Heart right ventricle (tissue), 16 donors: Measurements from ENCODE around the gene MAGOH. TPM values are rescaled to one million over a fixed set of nuclear protein-coding genes. Genes with fewer than 3 reads are reported as not detected.

Experiments
- ATAC-seq, 8 donors: fragments of 200-7000 bp; cut with Tn5 transposase; one replicate each; pipeline ENCODE4 v1.9.1; 2020; ENCODE audit warnings: mild to moderate bottlenecking in 8 of 8, moderate library complexity in 8 of 8, moderate number of reproducible peaks in 1 of 8
- DNase-seq, 2 donors: peaks; one replicate each; pipeline ENCODE4 v3.0.0-alpha.2; 2020
- H3K27ac ChIP-seq, 10 donors: fragments of 200-600 bp; sonication (generic) in 2 of 10; one replicate each; pipeline versions ENCODE4 v1.5.0 to v1.8.0; 2020 to 2022; ENCODE audit warnings: mild to moderate bottlenecking in 3 of 10
- H3K27me3 ChIP-seq, 7 donors: fragments of 200-600 bp; one replicate each; pipeline ENCODE4 v1.8.0; 2021 to 2022; ENCODE audit warnings: mild to moderate bottlenecking in 2 of 7
- H3K36me3 ChIP-seq, 9 donors: fragments of 200-600 bp; sonication (generic) in 1 of 9; one replicate each; pipeline versions ENCODE4 v1.5.0 to v1.8.0; 2020 to 2022; ENCODE audit warnings: mild to moderate bottlenecking in 2 of 9
- H3K4me1 ChIP-seq, 9 donors: fragments of 200-600 bp; sonication (generic) in 1 of 9; one replicate each; pipeline versions ENCODE4 v1.5.0 to v1.8.0; 2020 to 2022; ENCODE audit warnings: mild to moderate bottlenecking in 4 of 9
- H3K4me3 ChIP-seq, 10 donors: fragments of 200-600 bp; sonication (generic) in 2 of 10; one replicate each; pipeline versions ENCODE4 v1.5.0 to v1.8.0; 2020 to 2022; ENCODE audit warnings: mild to moderate bottlenecking in 7 of 10, moderate library complexity in 2 of 10
- H3K9me3 ChIP-seq, 11 donors: fragments of 200-600 bp in 10 of 11; sonication (generic) in 2 of 11; one replicate each; pipeline versions ENCODE4 v1.5.0 to v1.8.0; 2013 to 2022; ENCODE audit warnings: mild to moderate bottlenecking in 2 of 11, control low read depth in 1 of 11, moderate library complexity in 1 of 11
- WGBS, 2 donors: extraction: QIAGEN DNeasy Blood & Tissue Kit; methylation state at CpG; one replicate each; pipeline ENCODE4 v1.1.7; 2013; ENCODE audit warnings: inconsistent platforms in 1 of 2; 5-methylcytosine and 5-hydroxymethylcytosine counted together
- intact Hi-C, 10 donors: fragments of 100-400 bp; cut with DNase I; formaldehyde crosslinking; loops; one replicate each; pipeline versions ENCODE4 v1.11.1 to v1.14.2; 2022
- polyA plus RNA-seq, 2 donors: library from polyadenylated mRNA; stranded (reverse); fragments of 200-250 nt; gene quantifications; one replicate each; pipeline ENCODE4 v1.2.3, GENCODE V29; 2013
- total RNA-seq, 10 donors: library from RNA; stranded (reverse); fragmentation: NEBNext Ultra II Directional in 3 of 10; extraction: Animal tissue kit (Norgen Biotek cat#: 25700) in 3 of 10; gene quantifications; one replicate each; pipeline versions ENCODE4 v1.2.1 to v1.2.4, GENCODE V29; 2021 to 2023
- TF ChIP-seq, protein P1 (sequence below), 9 donors: fragments of 200-600 bp; sonication (generic) in 2 of 9; IDR thresholded peaks; one replicate each; pipeline versions ENCODE4 v1.5.0 to v1.8.0; 2021 to 2022; ENCODE audit warnings: antibody characterized with exemption in 9 of 9, mild to moderate bottlenecking in 5 of 9, moderate library complexity in 1 of 9
- donor health status: Arrhythmogenic right ventricular cardiomyopathy.
- donor health status: ischemic (EF 13 %, LVEDD 7.1; RV severe dilation, severe dysfunction).
- donor health status: healthy with polysubstance abuse.
- donor health status: DM: no; HTN: yes; CAD: no.
- donor health status: DM: no; HTN: no; CAD: no.
- donor health status: ischemic (EF 25% LVEDD 6.9; RV normal size, moderate dysfunction).
- donor health status: ischemic (EF 25% LVEDD 5.7; RV mildly dilated, moderate dysfunction).
- donor health status: healthy.
- donor health status: DM: yes; HTN: yes; CAD: no.
- donor health status: Ischemic cardiomyopathy.
- donor health status: ischemic (EF 35%, LVEDD 5.7; RV mildly dilated, moderate dysfunction).
- donor health status: nonischemic (EF 11% LVEDD 7.7; RV severe dilation, severe dysfunction).
- donor health status: DM: yes; HTN: yes; CAD: no.
- donor health status: PGD.
- donor health status: ischemic (EF 29% LVEDD 5.4; RV normal size, mild dysfunction).
- donor health status: nonischemic (EF 23%, LVEDD 6.1; RV moderate dilation, normal function).

MAGOH gene
- total and polyA plus RNA-seq, 12 donors = 17.3 to 67.3 (median 22.9) TPM

DNA sequence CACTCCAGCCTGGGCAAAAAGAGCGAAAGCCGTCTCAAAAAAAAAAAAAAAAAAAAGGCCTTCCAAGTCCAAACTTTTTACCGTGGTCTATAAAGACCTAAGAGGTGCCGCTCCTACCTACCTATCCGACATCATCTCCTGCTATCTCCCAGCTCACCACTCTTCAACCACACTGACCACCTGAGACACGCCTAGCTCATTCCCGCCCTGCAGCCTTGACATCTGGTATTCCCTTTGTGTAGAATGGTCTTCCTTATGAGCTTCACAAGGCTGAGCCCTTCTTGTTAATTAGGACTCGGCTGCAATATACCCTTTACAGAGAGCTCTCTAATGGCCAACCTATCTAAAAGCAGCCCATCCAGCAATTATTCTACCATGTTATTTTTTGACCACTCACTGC is 680 bp downstream of the MAGOH start:
- intact Hi-C loops = loop anchor here in 1 of 10 donors (2.0 kb wide), 1 partner anchor 41 kb away; the partner anchor contains the start of gene CPT2
- WGBS, 2 donors = 32 to 34% methylated on average over 8 of the region's 8 CpGs
- H3K27me3 ChIP-seq = no peaks in the 10 kb centered on the region
- no peak for ATAC-seq
- DNase-seq = no peak
- TF ChIP-seq, protein P1, sequence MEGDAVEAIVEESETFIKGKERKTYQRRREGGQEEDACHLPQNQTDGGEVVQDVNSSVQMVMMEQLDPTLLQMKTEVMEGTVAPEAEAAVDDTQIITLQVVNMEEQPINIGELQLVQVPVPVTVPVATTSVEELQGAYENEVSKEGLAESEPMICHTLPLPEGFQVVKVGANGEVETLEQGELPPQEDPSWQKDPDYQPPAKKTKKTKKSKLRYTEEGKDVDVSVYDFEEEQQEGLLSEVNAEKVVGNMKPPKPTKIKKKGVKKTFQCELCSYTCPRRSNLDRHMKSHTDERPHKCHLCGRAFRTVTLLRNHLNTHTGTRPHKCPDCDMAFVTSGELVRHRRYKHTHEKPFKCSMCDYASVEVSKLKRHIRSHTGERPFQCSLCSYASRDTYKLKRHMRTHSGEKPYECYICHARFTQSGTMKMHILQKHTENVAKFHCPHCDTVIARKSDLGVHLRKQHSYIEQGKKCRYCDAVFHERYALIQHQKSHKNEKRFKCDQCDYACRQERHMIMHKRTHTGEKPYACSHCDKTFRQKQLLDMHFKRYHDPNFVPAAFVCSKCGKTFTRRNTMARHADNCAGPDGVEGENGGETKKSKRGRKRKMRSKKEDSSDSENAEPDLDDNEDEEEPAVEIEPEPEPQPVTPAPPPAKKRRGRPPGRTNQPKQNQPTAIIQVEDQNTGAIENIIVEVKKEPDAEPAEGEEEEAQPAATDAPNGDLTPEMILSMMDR (IDR thresholded peaks at IDR 0.05) = no peak
- peaks cover 0 to 39% (median 26%) of the 10 kb centered on the region in 9 donors for H3K36me3 ChIP-seq
- H3K4me3 ChIP-seq = peak overlapping the region; percentile 74 to 96 (median 86)
- H3K9me3 ChIP-seq = no peaks in the 10 kb centered on the region
- peaks cover 4 to 33% (median 24%) of the 10 kb centered on the region in 9 donors for H3K4me1 ChIP-seq
- peak overlapping the region in 5 of 10 donors; percentile 72 to 90 (median 77) for H3K27ac ChIP-seq

DNA sequence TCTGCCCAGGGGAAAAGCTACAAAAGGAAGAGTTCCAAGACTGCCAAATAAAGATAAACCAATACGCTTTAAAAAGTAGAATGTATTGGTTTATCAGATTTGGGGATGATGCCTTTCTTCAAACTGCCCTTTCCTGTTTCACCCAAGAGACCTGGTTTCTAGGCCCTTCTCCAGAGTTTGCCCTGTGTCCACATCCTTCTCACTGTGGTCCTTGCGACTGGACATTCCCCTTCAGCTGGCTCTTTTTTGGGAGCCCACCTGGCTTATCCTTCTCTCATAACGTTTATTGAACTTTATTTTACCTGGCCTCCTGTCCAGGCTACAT is 17.4 kb downstream of the MAGOH start:
- 37 to 47% methylated on average over 3 of the region's 3 CpGs for WGBS, 2 donors
- DNase-seq (no peak), ATAC-seq (no peak)
- Histone ChIP-seq H3K36me3 (peaks cover 0 to 33% (median 5%) of the 10 kb centered on the region in 9 donors), H3K9me3 (no peaks in the 10 kb centered on the region), H3K27ac (peak overlapping the region; percentile 89 to 98 (median 95)), H3K4me1 (peaks cover 7 to 19% (median 16%) of the 10 kb centered on the region in 9 donors), H3K4me3 (peak overlapping the region; percentile 60 to 95 (median 85)), H3K27me3 (no peaks in the 10 kb centered on the region)
- TF ChIP-seq, protein P1 (IDR thresholded peaks at IDR 0.05) = no peak
- intact Hi-C loops = loop anchor here in 2 of 10 donors (1.0 to 2.0 kb wide), 2 partner anchors 24 kb away; partner anchors contain the start of gene CPT2 (in 1 of the 2)

DNA sequence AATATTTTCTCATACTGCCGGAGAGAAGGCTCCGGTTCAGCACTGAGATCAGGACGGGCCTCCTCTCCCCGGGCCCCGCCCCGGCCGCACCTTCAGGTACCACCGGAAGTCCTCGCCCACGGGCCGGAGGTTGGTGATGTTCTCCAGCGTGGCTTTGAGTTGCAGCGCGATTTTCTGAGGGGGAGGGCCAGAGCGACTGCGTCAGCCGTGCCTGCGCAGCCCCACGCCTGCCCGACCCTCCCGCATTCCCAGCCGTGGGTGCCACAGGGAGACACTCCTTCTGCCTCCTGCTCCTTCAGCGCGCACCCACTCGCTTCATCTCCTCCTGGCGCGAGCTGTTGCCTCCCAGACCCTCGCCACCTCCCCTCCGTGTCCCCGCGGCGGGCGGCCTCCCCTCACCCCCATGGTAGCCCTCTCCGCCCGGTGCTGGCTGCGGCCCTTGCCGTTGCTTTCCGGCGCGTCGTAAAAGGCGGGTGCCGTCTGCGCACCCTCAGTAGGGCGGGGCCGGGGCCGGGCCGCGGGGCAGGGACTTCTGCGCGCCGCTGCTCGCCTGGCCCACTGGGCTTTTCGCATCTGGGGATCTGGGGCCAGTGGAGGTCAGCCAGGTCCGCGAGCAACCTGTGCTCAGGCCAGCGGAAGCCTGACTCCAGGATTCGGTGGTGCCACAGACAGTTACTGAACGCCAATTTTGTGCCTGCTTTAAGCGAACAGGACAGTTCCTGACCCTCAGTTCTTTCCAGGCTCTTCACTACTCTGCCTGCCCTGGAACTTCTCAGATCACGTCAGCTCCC is 18.0 kb downstream of the MAGOH start, which contains the start of gene CZIB:
TSS of gene CZIB (minus strand) at position 464 of the 791 bp plus-strand sequence. CDS start at position 405, 59 bp downstream.
- Histone ChIP-seq H3K27ac (peak within 1 kb of the TSS; percentile 89 to 98 (median 95)), H3K9me3 (no peaks in the 10 kb centered on the region), H3K4me3 (peak within 1 kb of the TSS; percentile 60 to 95 (median 85)), H3K4me1 (peaks cover 7 to 19% (median 16%) of the 10 kb centered on the region in 9 donors), H3K27me3 (no peaks in the 10 kb centered on the region), H3K36me3 (peaks cover 0 to 33% (median 10%) of the 10 kb centered on the region in 9 donors)
- peak; percentile 97 to 99 (median 99) for ATAC-seq
- TF ChIP-seq, protein P1 (IDR thresholded peaks at IDR 0.05) = no peak
- peak; percentile 95 to 96 for DNase-seq
- 0% methylated on average over 61 of the region's 61 CpGs for WGBS, 2 donors
- intact Hi-C loops = loop anchor here in 2 of 10 donors (1.0 to 2.0 kb wide), 2 partner anchors 23 to 24 kb away; partner anchors contain the start of gene CPT2 (in 1 of the 2)

DNA sequence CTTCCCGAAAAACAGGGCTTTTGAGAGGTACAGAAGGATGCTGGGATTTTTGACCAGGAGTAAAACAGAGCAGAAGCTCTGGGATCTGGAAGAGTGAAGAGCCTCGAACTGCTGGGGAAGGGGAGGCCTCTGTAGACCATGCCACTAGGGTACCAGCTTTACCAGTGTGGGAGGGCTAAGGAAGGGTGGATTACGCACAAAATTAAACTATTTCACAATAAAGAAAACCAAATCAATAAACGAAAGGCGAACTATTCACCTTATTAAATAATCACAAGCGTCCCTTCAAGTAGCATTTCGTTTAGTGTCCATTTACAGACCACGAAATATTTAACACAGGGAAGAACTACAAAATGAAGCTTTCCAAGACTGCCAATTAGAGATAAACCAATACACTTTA is 18.6 kb downstream of the MAGOH start:
- Histone ChIP-seq H3K27me3 (no peaks in the 10 kb centered on the region), H3K36me3 (peaks cover 0 to 40% (median 13%) of the 10 kb centered on the region in 9 donors), H3K27ac (peak overlapping the region; percentile 89 to 98 (median 95)), H3K4me3 (peak overlapping the region; percentile 60 to 95 (median 85)), H3K9me3 (no peaks in the 10 kb centered on the region), H3K4me1 (peaks cover 7 to 19% (median 16%) of the 10 kb centered on the region in 9 donors)
- ATAC-seq (no peak), DNase-seq (no peak)
- intact Hi-C loops = loop anchor here in 2 of 10 donors (1.0 to 2.0 kb wide), 2 partner anchors 22 to 23 kb away; partner anchors contain the start of gene CPT2 (in 1 of the 2)
- 25 to 31% methylated on average over 8 of the region's 8 CpGs for WGBS, 2 donors
- TF ChIP-seq, protein P1 (IDR thresholded peaks at IDR 0.05) = no peak
